GOT3 (cell line): ENCODE measurements around the gene GCKR.

Source experiments
- DNase-seq: peaks from one replicate; lab custom pipeline; 2025; ENCODE audit warnings: mixed read lengths; lab: John Stamatoyannopoulos, UW

Gene GCKR

GRCh38 chr2:27572439-27572838 lies 75.8 kb downstream of the GCKR start:
- no peak for DNase-seq

- DNase-seq = no peak
Observed at GRCh38 chr2:27572998-27573429, 76.4 kb downstream of the GCKR start.
